CD4-positive, alpha-beta T cell (primary cell): Measurements from ENCODE around the gene RPS14. TPM values are rescaled to one million over a fixed set of nuclear protein-coding genes. Genes with fewer than 3 reads are reported as not detected.
"Not testable (repeated sequence)": the region's sequence is repeated elsewhere in the genome, so short reads cannot be mapped to it uniquely, and the experiment has no call there.

Experiments used
- ATAC-seq: fragments of 200-7000 bp; cut with Tn5 transposase; one replicate; pipeline ENCODE4 v1.10.0; 2022; ENCODE audit warnings: mild to moderate bottlenecking; ENCODE audit not compliant: poor library complexity
- CTCF ChIA-PET: fragments of 350-600 bp; sonication (Branson Sonifier 250); formaldehyde crosslinking; loops from one replicate; lab custom pipeline; 2021; ENCODE audit warnings: antibody characterized with exemption, inconsistent platforms; lab: Charles Lee
- POLR2A ChIA-PET: fragments of 350-600 bp; sonication (Branson Sonifier 250); formaldehyde crosslinking; loops from one replicate; lab custom pipeline; 2021; ENCODE audit warnings: antibody characterized with exemption, inconsistent platforms; lab: Charles Lee
- DNase-seq, 14 experiments: peaks; one replicate each; pipeline ENCODE4 v3.0.0-alpha.2; 2013 to 2020; ENCODE audit warnings: mixed read lengths in 2 of 14
- H3K27ac ChIP-seq, 2 donors: one replicate each; pipeline versions ENCODE4 v1.5.1 to v1.7.0; 2013; ENCODE audit warnings: low read length in 2 of 2, low read depth in 1 of 2, mild to moderate bottlenecking in 1 of 2
- H3K27me3 ChIP-seq, 2 experiments: 1 replicate in 1 of 2; 2 replicates in 1 of 2; pipeline versions ENCODE4 v1.6.1 to v1.7.0; 2013; ENCODE audit warnings: low read length in 2 of 2, control low read depth in 1 of 2, mild to moderate bottlenecking in 1 of 2, moderate library complexity in 1 of 2; ENCODE audit not compliant: insufficient read depth in 2 of 2, control insufficient read depth in 1 of 2
- H3K36me3 ChIP-seq: one replicate; pipeline ENCODE4 v1.6.1; 2013; ENCODE audit warnings: low read length, control low read depth; ENCODE audit not compliant: insufficient read depth
- H3K4me1 ChIP-seq: one replicate; pipeline ENCODE4 v1.6.1; 2013; ENCODE audit warnings: low read length, control low read depth; ENCODE audit not compliant: insufficient read depth
- H3K4me3 ChIP-seq: one replicate; pipeline ENCODE4 v1.5.1; 2013; ENCODE audit warnings: mild to moderate bottlenecking, low read length, moderate library complexity
- H3K9me3 ChIP-seq, 2 experiments: 1 replicate in 1 of 2; 2 replicates in 1 of 2; pipeline versions ENCODE4 v1.6.1 to v1.7.0; 2013; ENCODE audit warnings: low read length in 2 of 2, mild to moderate bottlenecking in 2 of 2, control low read depth in 1 of 2, moderate library complexity in 1 of 2; ENCODE audit not compliant: control insufficient read depth in 1 of 2, insufficient read depth in 1 of 2
- H3K27ac Mint-ChIP-seq: one replicate; pipeline ENCODE4 v1.8.0; 2020; ENCODE audit warnings: mixed read lengths
- H3K27me3 Mint-ChIP-seq: one replicate; pipeline ENCODE4 v1.8.0; 2021; ENCODE audit warnings: mixed read lengths
- H3K36me3 Mint-ChIP-seq: one replicate; pipeline ENCODE4 v1.8.0; 2021; ENCODE audit warnings: low read depth, mixed read lengths
- H3K4me1 Mint-ChIP-seq: one replicate; pipeline ENCODE4 v1.8.0; 2021; ENCODE audit warnings: low read depth, mixed read lengths
- H3K4me3 Mint-ChIP-seq: one replicate; pipeline ENCODE4 v1.8.0; 2020; ENCODE audit warnings: mild to moderate bottlenecking, mixed read lengths
- H3K9me3 Mint-ChIP-seq: one replicate; pipeline ENCODE4 v1.8.0; 2020; ENCODE audit warnings: mixed read lengths
- intact Hi-C, 2 experiments: fragments of 100-400 bp; cut with DNase I in 1 of 2; cut with micrococcal nuclease in 1 of 2; formaldehyde crosslinking; loops; one replicate each; pipeline versions ENCODE4 v1.15.1 to v1.9.0; 2023 to 2025; cut with DNase I, micrococcal nuclease
- total RNA-seq, 174 experiments: library from RNA in 2 of 174; stranded (reverse) in 2 of 174; gene quantifications; one replicate each; pipeline ENCODE4 v1.2.3 and lab custom pipeline; 2021 to 2026
- TF ChIP-seq, protein P1 (sequence below): fragments of 200-600 bp; IDR thresholded peaks from one replicate; pipeline ENCODE4 v1.8.0; 2022; ENCODE audit warnings: antibody characterized with exemption, mild to moderate bottlenecking

RPS14 gene
- total RNA-seq, 2 experiments from 2014 or later, result 5,224 to 5,317 TPM

DNA sequence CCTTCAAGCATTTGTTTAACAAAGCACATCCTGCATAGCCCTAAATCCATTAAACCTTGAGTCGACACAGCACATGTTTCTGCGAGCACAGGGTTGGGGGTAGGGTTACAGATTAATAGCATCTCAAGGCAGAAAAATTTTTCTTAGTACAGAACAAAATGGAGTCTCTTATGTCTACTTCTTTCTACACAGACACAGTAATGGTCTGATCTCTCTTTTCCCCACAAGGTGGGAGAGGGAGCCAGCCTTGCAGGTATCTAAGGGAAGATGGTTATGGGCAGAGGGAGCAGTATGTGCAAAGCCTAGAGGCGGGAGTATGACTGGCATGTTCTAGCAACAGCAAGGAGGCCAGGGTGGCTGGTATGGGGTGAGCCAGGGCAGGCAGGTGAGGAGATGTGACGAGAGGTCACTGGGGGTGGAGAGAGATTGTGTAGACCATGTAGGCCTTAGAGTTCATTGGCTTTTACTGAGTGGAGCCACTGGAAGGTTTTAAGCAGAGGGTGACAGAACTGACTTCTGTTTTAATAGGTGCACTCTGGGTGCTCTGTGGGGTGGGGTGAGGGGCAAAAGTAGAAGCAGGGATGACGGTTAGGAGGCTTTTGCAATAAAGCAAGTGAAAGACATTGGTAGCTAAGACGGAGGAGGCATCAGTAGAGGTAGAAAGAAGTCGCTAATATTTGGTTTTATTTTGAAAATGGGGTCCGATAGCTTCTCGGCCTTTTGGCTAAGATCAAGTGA lies 5.1 kb upstream of the RPS14 start:
- Mint-ChIP-seq H3K36me3 (peaks cover 2% of the 10 kb centered on the region), H3K27ac (no peak overlapping the region), H3K27me3 (no peaks in the 10 kb centered on the region), H3K9me3 (peaks cover 2% of the 10 kb centered on the region), H3K4me1 (peaks cover 32% of the 10 kb centered on the region), H3K4me3 (no peak overlapping the region)
- DNase-seq (no peak), ATAC-seq (no peak)
- POLR2A ChIA-PET, result interaction anchor here (1.1 kb wide), 1 partner anchor 32 kb away, joined by 3 read pairs; no protein-coding TSS in a partner anchor
- TF ChIP-seq, protein P1, sequence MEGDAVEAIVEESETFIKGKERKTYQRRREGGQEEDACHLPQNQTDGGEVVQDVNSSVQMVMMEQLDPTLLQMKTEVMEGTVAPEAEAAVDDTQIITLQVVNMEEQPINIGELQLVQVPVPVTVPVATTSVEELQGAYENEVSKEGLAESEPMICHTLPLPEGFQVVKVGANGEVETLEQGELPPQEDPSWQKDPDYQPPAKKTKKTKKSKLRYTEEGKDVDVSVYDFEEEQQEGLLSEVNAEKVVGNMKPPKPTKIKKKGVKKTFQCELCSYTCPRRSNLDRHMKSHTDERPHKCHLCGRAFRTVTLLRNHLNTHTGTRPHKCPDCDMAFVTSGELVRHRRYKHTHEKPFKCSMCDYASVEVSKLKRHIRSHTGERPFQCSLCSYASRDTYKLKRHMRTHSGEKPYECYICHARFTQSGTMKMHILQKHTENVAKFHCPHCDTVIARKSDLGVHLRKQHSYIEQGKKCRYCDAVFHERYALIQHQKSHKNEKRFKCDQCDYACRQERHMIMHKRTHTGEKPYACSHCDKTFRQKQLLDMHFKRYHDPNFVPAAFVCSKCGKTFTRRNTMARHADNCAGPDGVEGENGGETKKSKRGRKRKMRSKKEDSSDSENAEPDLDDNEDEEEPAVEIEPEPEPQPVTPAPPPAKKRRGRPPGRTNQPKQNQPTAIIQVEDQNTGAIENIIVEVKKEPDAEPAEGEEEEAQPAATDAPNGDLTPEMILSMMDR, result no peak
- no peak overlapping the region for H3K4me3 ChIP-seq
- no peak overlapping the region for H3K27ac ChIP-seq
- H3K9me3 ChIP-seq, result no peaks in the 10 kb centered on the region
- intact Hi-C loops, result loop anchor here (5.0 to 10.0 kb wide), 9 partner anchors 88 to 1310 kb away; partner anchors contain the start of genes HMGXB3 (in 1 of the 2), RBM22 (in 1 of the 2), SMIM3 (in 1 of the 2) and TIGD6 (in 1 of the 2)
- no peaks in the 10 kb centered on the region for H3K36me3 ChIP-seq
- peaks cover 28% of the 10 kb centered on the region for H3K4me1 ChIP-seq
- H3K27me3 ChIP-seq, result no peaks in the 10 kb centered on the region
- CTCF ChIA-PET, result no interaction called here

DNA sequence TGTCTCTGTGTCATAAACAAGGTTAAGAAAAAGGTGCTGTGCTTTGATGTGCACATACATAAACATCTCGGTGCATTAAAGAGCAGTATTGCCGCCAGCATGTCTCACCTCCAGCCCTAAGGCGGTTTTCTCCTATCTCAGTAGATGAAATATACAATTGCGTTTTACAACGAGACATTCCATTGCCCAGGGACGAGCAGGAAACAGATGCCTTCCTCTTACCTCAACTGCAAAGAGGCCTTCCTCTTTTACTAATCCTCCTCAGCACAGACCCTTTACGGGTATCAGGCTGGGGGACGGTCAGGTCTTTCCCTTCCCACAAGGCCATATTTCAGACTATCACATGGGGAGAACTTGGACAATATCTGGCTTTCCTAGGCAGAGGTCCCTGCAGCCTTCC lies 4.5 kb upstream of the RPS14 start:
- intact Hi-C loops, result loop anchor here (5.0 to 10.0 kb wide), 4 partner anchors 331 to 1311 kb away; partner anchors contain the start of genes HMGXB3 (in 1 of the 2) and TIGD6 (in 1 of the 2)
- peaks cover 24% of the 10 kb centered on the region for H3K4me1 ChIP-seq
- POLR2A ChIA-PET, H3K4me3 Mint-ChIP-seq, H3K4me3 ChIP-seq, H3K9me3 Mint-ChIP-seq, DNase-seq, ATAC-seq, H3K27me3 Mint-ChIP-seq, H3K27ac ChIP-seq, CTCF ChIA-PET, H3K36me3 Mint-ChIP-seq, H3K27ac Mint-ChIP-seq, H3K27me3 ChIP-seq, H3K9me3 ChIP-seq, H3K36me3 ChIP-seq: not testable (repeated sequence)
- peaks cover 25% of the 10 kb centered on the region for H3K4me1 Mint-ChIP-seq

DNA sequence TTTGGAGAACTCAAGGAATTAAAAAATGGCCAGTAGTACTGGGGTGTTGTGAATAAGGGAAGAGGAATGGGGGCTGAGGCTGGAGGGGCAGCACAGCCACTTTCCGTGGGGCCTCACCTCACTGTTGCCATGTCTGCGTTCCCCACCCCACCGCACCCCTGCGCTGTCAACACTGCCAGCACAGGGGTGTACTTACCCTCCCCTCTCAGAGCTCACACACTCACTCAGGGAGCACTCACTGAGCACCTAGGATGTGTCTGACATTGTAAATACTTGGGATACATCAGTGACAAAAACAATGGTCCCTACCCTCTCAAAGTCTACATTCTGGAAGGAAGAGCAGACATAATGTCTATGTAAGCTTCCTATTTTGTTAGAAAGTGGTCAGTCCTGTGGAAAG lies 3.4 kb upstream of the RPS14 start:
- no peak overlapping the region for H3K4me3 Mint-ChIP-seq
- no peaks in the 10 kb centered on the region for H3K27me3 Mint-ChIP-seq
- H3K4me1 Mint-ChIP-seq, result peaks cover 29% of the 10 kb centered on the region
- H3K27ac Mint-ChIP-seq, result no peak overlapping the region
- peaks cover 8% of the 10 kb centered on the region for H3K36me3 ChIP-seq
- TF ChIP-seq, protein P1, result no peak
- ChIA-PET CTCF (no interaction called here), POLR2A (no interaction called here)
- H3K36me3 Mint-ChIP-seq, result peaks cover 20% of the 10 kb centered on the region
- H3K27me3 ChIP-seq, result no peaks in the 10 kb centered on the region
- no peak overlapping the region for H3K4me3 ChIP-seq
- no peak overlapping the region for H3K27ac ChIP-seq
- peaks cover 27% of the 10 kb centered on the region for H3K4me1 ChIP-seq
- DNase-seq, result no peak
- H3K9me3 ChIP-seq, result no peaks in the 10 kb centered on the region
- intact Hi-C loops, result loop anchor here (5.0 to 10.0 kb wide), 4 partner anchors 332 to 1312 kb away; partner anchors contain the start of genes HMGXB3 (in 1 of the 2) and TIGD6 (in 1 of the 2)
- ATAC-seq, result no peak
- H3K9me3 Mint-ChIP-seq, result peaks cover 2% of the 10 kb centered on the region
